K562 (cell line): ENCODE data around the gene LIMS4.
"Not testable (repeated sequence)": the region's sequence is repeated elsewhere in the genome, so short reads cannot be mapped to it uniquely, and the experiment has no call there.

ENCODE experiments used
- CEBPB ChIP-seq: fragments of 450-650 bp; IDR thresholded peaks from 2 replicates; pipeline ENCODE4 v1.6.1; 2016; ENCODE audit warnings: missing genetic modification characterization, missing compliant biosample characterization
- CTCF ChIP-seq, 3 experiments: IDR thresholded peaks in 2 of 3; conservative IDR thresholded peaks in 1 of 3; 2 replicates each; pipeline ENCODE4 v1.5.1; 2011 to 2012; ENCODE audit warnings: low read length in 3 of 3, mild to moderate bottlenecking in 3 of 3, control low read depth in 2 of 3, improper control_type of control experiment in 1 of 3, inconsistent platforms in 1 of 3, low read depth in 1 of 3, mixed read lengths in 1 of 3, moderate library complexity in 1 of 3; ENCODE audit not compliant: insufficient read depth in 2 of 3
- EGR1 ChIP-seq: fragments of 450-650 bp; conservative IDR thresholded peaks from 2 replicates; pipeline ENCODE4 v1.6.1; 2017; ENCODE audit warnings: mild to moderate bottlenecking
- SIN3A ChIP-seq, 2 experiments: fragments of 150-350 bp in 1 of 2; IDR thresholded peaks; 2 replicates each; pipeline ENCODE4 v1.6.1; 2011 to 2016; ENCODE audit warnings: borderline replicate concordance in 2 of 2, low read depth in 2 of 2, low read length in 2 of 2, mild to moderate bottlenecking in 2 of 2, moderate library complexity in 2 of 2; ENCODE audit not compliant: control insufficient read depth in 1 of 2
- ZNF79 ChIP-seq: fragments of 250-450 bp; sonication (Bioruptor Pico); IDR thresholded peaks from 2 replicates; pipeline ENCODE4 v1.4.0; 2020; ENCODE audit warnings: low read depth, mild to moderate bottlenecking, moderate library complexity

- TF ChIP-seq CTCF (IDR thresholded peaks at IDR 0.05 in 2 of 3, conservative IDR thresholded peaks at IDR 0.05 in 1 of 3; ENCODE audit: insufficient read depth in 2 of 3, low read depth in 1 of 3, low read length in 3 of 3); ZNF79 (CRISPR knock-in tag); CEBPB (tag); SIN3A (IDR thresholded peaks at IDR 0.05; ENCODE audit: borderline replicate concordance in 2 of 2, control insufficient read depth in 1 of 2, low read depth in 2 of 2, low read length in 2 of 2); EGR1: not testable (repeated sequence)
These were observed 26.0 kb downstream of the LIMS4 start for GRCh38 chr2:110446644-110447043.
